OCI-LY3 (cell line): Measurements from ENCODE around the gene SORBS1.

ENCODE experiments used
- EZH2phosphoT487 ChIP-seq: fragments of 200-600 bp; shearing (Covaris generic); IDR thresholded peaks from 2 replicates; pipeline ENCODE4 v1.6.1; 2018; ENCODE audit warnings: antibody characterized with exemption, mixed run types, low read depth
- TF ChIP-seq, protein P1 (sequence below): fragments of 200-600, 300-600 bp; sonication (generic); IDR thresholded peaks from 2 replicates; pipeline ENCODE4 v1.5.1; 2014; ENCODE audit warnings: antibody characterized with exemption, low read length, low read depth

DNA sequence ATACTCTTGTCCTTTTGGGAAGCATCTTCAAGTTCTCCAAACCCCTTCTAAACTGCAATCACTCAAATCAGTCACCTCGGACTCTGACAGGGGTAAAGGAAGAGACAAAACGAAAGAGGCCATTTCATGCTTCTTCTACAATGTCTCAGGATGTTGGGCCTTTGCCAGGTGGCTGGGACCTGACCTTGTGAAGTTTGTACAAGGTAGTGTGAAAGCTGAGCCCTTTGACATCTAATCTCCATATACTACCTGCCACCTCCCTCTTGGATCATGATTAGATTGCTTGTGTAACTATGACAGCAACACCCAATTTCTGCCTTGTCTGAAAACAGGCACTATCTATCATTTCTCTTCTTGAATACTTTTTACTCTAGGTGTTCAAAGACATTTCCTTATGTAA lies 235.3 kb downstream of the SORBS1 start:
- TF ChIP-seq, protein P1, sequence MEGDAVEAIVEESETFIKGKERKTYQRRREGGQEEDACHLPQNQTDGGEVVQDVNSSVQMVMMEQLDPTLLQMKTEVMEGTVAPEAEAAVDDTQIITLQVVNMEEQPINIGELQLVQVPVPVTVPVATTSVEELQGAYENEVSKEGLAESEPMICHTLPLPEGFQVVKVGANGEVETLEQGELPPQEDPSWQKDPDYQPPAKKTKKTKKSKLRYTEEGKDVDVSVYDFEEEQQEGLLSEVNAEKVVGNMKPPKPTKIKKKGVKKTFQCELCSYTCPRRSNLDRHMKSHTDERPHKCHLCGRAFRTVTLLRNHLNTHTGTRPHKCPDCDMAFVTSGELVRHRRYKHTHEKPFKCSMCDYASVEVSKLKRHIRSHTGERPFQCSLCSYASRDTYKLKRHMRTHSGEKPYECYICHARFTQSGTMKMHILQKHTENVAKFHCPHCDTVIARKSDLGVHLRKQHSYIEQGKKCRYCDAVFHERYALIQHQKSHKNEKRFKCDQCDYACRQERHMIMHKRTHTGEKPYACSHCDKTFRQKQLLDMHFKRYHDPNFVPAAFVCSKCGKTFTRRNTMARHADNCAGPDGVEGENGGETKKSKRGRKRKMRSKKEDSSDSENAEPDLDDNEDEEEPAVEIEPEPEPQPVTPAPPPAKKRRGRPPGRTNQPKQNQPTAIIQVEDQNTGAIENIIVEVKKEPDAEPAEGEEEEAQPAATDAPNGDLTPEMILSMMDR, result no peak
- TF ChIP-seq EZH2phosphoT487, result no peak
